NCI-H460 (cell line): Measurements from ENCODE around the gene UNC5A. TPM values are rescaled to one million over a fixed set of nuclear protein-coding genes. Genes with fewer than 3 reads are reported as not detected.
"Not testable (repeated sequence)": the region's sequence is repeated elsewhere in the genome, so short reads cannot be mapped to it uniquely, and the experiment has no call there.

ENCODE experiments used
- DNase-seq: peaks from one replicate; pipeline ENCODE4 v3.0.0-alpha.2; 2016; ENCODE audit warnings: low read depth; ENCODE audit errors: extremely low read depth
- total RNA-seq: library from RNA; depleted of rRNA; stranded (reverse); fragments of >200 nt; shearing (Covaris generic); gene quantifications from 2 replicates; pipeline ENCODE4 v1.2.3, GENCODE V29; 2014

The UNC5A gene
- total RNA-seq, 1 experiment from 2014 or later, result not detected

- DNase-seq, result no peak
Measured at GRCh38 chr5:176859916-176860315, 49.6 kb downstream of the UNC5A start.

- no peak for DNase-seq
Measured at GRCh38 chr5:176860381-176860780, 50.0 kb downstream of the UNC5A start.

GRCh38 chr5:176861276-176861675 lies 50.9 kb downstream of the UNC5A start:
- DNase-seq, result no peak

- DNase-seq, result no peak
Measured at GRCh38 chr5:176862330-176862995, 52.1 kb downstream of the UNC5A start.

GRCh38 chr5:176863041-176863764 lies 52.8 kb downstream of the UNC5A start:
- no peak for DNase-seq

GRCh38 chr5:176863765-176864098 lies 53.4 kb downstream of the UNC5A start:
- DNase-seq, result no peak

- DNase-seq, result no peak
Measured at GRCh38 chr5:176864755-176865154, 54.4 kb downstream of the UNC5A start.

GRCh38 chr5:176865964-176866363 lies 55.6 kb downstream of the UNC5A start:
- no peak for DNase-seq

- DNase-seq, result no peak
Measured at GRCh38 chr5:176866707-176867310, 56.5 kb downstream of the UNC5A start.

- DNase-seq, result no peak
Measured at GRCh38 chr5:176868126-176868525, 57.8 kb downstream of the UNC5A start.

GRCh38 chr5:176868731-176869130 lies 58.4 kb downstream of the UNC5A start:
- DNase-seq, result no peak

GRCh38 chr5:176869501-176870109 lies 59.2 kb downstream of the UNC5A start:
- DNase-seq, result no peak

GRCh38 chr5:176870110-176870591 lies 59.8 kb downstream of the UNC5A start:
- peak; percentile 64 for DNase-seq

- DNase-seq, result not testable (repeated sequence)
Measured at GRCh38 chr5:176870644-176871043, 60.3 kb downstream of the UNC5A start.

GRCh38 chr5:176872586-176872985 lies 62.2 kb downstream of the UNC5A start:
- not testable (repeated sequence) for DNase-seq

- not testable (repeated sequence) for DNase-seq
Measured at GRCh38 chr5:176873011-176873410, 62.7 kb downstream of the UNC5A start.

GRCh38 chr5:176873541-176874172 lies 63.3 kb downstream of the UNC5A start:
- DNase-seq, result no peak

GRCh38 chr5:176874198-176874780 lies 63.9 kb downstream of the UNC5A start:
- DNase-seq, result no peak

- DNase-seq, result no peak
Measured at GRCh38 chr5:176875014-176875550, 64.7 kb downstream of the UNC5A start.

GRCh38 chr5:176875783-176876505 lies 65.6 kb downstream of the UNC5A start:
- DNase-seq, result no peak
